ENCODE data around the gene ZNF521. TPM values are rescaled to one million over a fixed set of nuclear protein-coding genes. Genes with fewer than 3 reads are reported as not detected.

ZNF521 gene
- polyA plus RNA-seq, 1 donor = 42.2 TPM

DNA sequence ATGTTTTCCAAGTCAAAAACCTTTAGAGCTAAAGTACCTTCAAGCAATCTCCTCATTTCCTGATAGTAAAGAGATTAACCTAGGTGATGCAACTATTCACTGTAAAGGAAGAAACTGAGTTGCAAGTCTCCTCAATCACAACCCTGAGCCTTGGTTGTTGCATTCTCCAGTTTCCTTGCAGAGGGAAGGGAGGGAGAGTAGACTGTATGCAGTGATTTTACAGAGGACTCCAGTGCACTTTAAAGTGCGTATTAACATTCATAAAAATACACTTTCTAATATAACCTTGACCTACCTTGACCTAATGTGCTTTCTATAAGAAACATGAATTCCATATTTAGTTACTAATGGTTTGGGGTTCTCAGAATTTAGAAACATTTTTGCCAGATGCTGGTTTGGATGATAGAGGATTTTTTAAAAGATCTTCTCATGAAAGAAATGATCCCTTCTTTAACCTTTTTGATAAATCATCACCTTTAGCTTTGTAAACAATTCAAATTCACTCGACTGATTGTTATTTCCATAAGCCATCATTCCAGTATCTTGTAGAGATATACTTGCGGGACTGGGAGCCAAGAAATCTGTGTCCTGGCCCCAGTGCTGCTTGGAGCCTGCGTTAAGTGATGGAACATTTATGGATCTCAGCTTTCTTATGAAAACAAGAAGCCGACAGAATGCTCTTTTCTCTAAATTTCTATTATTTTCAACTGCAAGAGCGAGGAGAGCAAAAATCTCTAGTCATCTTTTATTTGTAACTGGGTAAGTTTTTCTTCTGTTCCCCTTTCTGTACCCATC is 228.3 kb downstream of the ZNF521 start:
- no peak for DNase-seq

DNA sequence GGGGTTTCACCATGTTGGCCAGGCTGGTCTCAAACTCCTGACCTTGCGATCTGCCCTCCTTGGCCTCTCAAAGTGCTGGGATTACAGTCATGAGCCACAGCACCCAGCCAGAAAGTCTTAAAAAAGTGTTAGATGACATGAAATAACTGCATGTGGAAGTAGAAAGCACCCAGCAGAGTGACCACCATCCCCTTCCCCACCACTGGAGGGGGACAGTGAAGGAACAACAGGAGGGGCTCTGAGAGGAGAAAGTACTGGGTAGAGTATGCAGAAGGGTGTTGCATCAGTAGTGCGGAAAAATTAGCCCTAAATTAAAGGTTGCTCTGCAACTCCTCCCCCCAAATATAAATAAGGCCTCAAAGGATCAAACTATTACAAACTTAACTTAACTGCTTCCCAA is 230.5 kb downstream of the ZNF521 start:
- DNase-seq = no peak

DNA sequence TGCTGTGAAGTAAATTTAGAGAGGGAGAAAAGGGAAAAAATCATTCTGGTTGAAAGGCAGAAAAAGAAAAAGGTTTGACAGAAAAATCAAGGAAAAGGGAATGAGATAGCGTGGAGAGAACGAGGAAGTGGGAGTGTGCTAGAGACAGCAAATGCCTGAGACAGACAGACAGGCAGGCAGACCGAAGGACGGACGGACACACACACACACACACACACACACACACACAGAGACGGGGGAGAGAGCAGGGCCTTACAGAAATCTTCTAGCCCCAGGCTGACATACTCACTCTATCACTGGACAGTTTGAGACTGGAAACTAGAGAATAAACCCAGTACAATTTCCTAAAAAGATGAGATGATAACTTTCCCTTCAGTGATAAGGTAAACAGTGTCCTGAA is 238.4 kb downstream of the ZNF521 start:
- no peak for DNase-seq

DNA sequence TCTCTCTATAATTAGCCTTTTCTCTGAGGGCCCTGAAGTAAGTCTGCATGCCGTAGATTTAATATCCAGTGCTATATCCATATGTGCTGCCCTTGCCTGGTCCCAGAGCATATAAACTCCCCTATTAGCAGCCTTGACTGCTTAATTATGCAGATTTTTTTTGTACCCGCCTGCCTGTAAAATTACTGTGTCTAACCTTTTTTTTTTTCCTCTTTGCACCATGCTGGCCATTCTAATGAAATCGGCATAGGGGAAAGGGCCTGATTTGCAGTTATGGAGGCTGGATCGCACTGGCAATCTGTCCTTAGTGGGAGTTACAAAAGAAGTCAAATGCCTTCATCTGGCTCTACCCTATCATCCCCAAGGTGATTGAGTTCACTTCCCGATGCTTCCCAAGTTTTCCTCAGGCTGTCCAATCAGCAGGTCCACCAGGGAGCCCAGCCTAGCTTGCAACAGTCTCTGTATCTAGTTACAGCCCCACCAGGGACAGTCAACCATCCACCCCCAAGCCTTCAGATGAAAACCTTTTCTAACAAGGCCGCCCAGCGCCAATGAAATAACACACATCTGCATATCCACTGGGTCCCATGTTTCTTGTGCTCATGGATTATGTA is 239.0 kb downstream of the ZNF521 start:
- DNase-seq = no peak

- no peak for DNase-seq
Observed at GRCh38 chr18:25111377-25112288, 240.3 kb downstream of the ZNF521 start.

GRCh38 chr18:25109484-25109883 is 242.5 kb downstream of the ZNF521 start:
- DNase-seq = no peak

DNA sequence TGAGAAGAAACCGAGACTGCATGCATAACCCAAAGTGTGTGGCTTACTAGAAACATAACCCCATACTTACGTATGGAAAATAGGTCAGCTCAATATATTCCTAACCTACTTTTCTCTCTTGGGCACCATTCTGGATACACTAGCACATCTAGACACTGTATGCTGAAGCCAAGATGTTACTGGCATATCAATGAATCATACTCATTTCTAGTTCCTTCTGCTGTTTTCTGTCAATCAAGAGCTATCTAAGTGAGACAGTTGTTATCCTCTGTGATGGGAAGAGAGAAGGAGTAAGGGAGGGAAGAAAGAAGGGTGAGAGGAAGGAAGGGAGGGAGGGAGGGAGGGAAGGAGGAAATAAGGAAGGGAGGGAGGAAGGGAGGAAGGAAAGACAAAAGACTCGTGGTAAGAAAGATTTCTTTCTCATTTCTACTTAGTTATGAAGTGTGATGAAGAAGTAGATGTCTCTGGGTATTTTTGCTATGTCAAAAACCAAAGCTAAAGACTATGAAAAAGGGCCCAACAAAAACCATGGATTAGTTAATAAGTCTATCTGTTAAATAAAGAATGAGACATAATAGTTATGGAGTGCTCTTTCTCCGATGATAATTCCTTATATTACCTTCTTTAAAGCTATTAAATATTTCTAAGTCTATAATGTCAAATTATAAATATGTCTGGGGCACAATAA is 248.4 kb downstream of the ZNF521 start:
- no peak for DNase-seq

DNA sequence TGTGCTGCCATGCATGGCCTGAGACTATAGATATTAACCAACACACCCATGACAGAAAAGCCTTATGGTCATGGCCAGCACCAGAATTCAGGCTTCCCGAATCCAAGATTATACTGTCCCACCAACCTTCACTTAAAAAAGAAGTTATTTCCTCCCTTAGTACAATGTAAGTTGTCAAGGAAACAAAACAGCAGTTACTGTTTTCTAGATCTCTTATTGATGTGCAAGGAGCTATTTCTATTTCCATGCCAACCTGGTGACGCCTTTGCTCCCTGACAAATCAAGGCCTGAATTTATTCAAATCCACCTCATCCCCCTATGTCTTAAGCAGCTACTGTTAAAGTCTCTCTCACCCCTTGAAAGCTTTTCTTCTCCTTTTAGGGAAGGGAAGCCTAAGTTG is 249.3 kb downstream of the ZNF521 start:
- DNase-seq = no peak

GRCh38 chr18:25100418-25100817 is 251.5 kb downstream of the ZNF521 start:
- no peak for DNase-seq

DNA sequence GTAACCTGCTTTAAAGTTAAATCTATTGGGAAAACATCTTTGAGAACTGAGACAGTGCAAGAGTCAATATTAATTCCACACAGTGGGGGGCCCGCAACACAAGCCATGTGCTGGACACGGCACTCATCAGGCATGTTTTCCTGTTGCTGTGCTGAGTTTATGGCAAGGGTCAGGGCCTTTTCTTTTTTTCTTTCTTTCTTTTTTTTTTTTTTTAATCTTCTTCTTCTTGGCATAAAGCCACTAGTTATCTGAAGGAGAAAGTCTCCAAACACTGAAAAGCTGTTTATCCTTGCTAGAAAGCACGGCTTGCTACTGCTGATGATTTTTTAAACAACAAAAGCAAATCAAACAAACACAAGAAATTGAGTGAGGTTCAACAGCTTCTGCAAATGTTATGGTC is 252.1 kb downstream of the ZNF521 start:
- DNase-seq = no peak

GRCh38 chr18:25097569-25098056 is 254.4 kb downstream of the ZNF521 start:
- DNase-seq = no peak

- no peak for DNase-seq
Observed at GRCh38 chr18:25097057-25097456, 254.9 kb downstream of the ZNF521 start.

DNA sequence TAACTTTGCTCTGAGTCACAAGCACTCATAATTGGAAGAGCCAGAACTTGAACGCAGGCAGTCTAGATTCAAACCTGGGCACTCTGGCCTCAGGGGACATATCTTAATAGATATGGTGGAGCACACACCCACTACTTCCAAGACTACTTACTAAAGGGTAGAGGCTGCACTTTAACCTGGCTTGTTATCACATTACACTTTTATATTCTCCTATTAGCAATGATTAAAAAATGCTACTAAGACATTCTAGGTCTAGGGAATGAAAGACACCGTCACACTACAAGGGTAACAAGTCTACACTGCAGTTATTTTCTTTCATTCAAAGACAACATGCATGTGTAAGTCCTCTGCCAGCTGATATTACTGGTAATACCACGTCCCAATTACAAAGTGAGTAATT is 258.8 kb downstream of the ZNF521 start:
- no peak for DNase-seq

- DNase-seq = no peak
Observed at GRCh38 chr18:25089470-25089869, 262.5 kb downstream of the ZNF521 start.

DNA sequence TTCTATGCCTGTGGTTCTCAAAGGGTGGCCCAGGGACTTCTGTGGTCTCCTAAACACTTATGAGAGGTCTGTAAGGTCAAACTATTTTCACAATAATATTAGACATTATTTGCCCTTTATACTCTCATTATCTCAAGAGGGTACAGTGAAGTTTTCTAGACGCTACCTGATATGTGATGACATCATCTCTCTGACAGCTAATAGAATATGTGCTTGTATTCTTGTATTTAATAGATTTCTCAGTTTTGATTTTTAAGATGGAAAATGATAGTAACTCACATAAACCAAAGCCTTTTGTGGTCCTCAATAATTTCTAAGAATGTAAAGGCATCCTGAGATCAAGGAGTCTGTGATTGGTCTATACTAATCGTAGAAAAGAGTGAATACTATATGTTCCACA is 265.1 kb downstream of the ZNF521 start:
- no peak for DNase-seq

- DNase-seq = no peak
Observed at GRCh38 chr18:25081001-25081400, 271.0 kb downstream of the ZNF521 start.

- no peak for DNase-seq
Observed at GRCh38 chr18:25080211-25080610, 271.8 kb downstream of the ZNF521 start.

DNA sequence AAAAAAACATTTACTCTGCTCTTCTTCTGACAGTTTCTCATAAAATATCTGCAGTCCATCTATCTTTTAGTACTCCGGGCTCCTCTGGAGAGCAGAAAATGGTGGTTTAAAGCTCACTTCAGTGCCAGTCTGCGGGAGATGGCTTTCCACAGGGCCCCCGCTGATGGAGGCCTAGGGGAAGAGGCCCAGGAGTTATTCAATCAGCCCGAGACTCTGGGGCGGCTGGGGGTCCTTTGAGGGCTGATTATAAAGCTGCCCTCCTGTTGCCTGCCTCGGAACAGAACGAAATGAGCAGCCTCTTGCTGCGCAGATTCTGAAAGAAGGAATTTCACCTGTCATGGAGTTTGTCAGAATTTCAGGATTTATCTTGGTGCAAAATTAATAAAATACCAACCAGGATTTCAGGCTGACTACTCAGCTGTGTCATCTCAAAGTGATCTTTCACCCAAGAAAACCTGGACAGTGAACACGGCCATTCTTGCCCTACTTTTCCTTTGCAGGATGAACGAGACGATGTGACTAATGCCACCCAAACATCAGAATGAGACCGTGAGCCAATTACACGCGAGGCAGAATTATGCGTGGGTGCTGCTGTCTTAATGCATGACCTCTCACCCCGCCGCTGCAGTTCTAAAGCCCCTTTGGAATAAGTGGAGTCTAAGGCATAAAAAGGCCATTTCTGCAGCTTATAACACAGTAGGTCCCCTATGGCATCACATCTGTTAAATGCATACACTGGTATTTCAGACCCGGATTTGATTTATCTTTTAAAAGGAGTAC is 273.8 kb downstream of the ZNF521 start:
- no peak for DNase-seq

DNA sequence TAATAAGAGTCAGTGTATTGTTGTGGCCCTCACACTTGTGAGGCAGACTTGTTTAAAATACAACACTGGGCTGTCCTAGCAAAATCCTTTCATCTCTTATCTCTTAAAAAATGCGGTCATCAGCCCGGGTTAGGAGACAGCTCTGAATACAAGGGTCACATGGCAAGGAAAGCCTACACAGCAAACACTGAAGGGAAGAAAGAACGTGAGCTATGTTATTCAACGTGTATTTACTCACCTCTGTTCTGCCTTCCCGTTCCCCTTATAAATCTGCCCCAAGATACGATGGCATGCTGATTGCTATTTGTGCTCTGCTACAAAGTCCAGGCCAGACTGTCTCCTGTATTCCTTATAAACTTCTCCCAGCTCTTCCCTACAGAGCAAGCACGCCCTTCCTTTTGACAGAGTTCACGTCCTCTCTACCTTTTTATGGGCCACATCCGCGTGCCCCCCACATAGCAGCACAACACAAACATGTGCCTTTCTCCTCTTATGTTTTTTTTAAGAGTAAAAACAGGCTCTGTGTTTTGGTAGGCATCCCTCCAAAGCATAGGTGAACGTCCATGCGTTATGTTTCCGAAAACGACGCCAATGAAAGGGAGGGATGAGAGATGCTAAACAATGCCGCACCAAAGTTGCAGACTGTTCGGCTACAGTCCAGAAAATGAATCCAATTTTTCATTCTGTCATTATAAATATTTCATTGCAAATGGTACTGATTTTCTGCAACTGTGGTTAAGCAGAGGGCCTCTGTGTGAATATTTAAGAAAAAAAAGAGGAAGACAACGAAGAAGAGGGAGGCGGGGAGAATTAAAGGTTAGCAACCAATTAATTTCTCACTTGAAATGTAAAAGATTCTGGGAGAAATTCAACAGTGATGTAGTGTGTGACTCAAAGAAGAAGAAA is 274.7 kb downstream of the ZNF521 start:
- no peak for DNase-seq

- DNase-seq = no peak
Observed at GRCh38 chr18:25075783-25076182, 276.2 kb downstream of the ZNF521 start.
